HEK293 (cell line): ENCODE measurements around the gene F10.

ENCODE experiments used
- CTCF ChIA-PET: fragments of 350-600 bp; formaldehyde crosslinking; extraction: SDS; loops from one replicate; lab custom pipeline; 2021; ENCODE audit warnings: antibody characterized with exemption; lab: Yijun Ruan, JAX
- POLR2A ChIA-PET: fragments of 300-600 bp; formaldehyde crosslinking; extraction: SDS; loops from one replicate; lab custom pipeline; 2020; ENCODE audit warnings: antibody characterized with exemption, inconsistent platforms; lab: Yijun Ruan, JAX
- H3K27ac ChIP-seq: fragments of 200-500 bp; sonication (Bioruptor generic); 2 replicates; pipeline ENCODE4 v1.5.1; 2014; ENCODE audit warnings: low read depth, low read length, control low read depth, inconsistent platforms; ENCODE audit errors: extremely low read depth
- H3K36me3 ChIP-seq, 2 experiments: fragments of 200-500 bp in 1 of 2; sonication (Bioruptor generic) in 1 of 2; 1 replicate in 1 of 2; 2 replicates in 1 of 2; pipeline ENCODE4 v1.5.1; 2014 to 2017; ENCODE audit warnings: inconsistent platforms in 2 of 2, low read length in 2 of 2; ENCODE audit not compliant: control insufficient read depth in 2 of 2, insufficient read depth in 1 of 2
- H3K4me1 ChIP-seq: fragments of 200-500 bp; sonication (Bioruptor generic); 2 replicates; pipeline ENCODE4 v1.5.1; 2014; ENCODE audit warnings: mild to moderate bottlenecking, low read length, inconsistent platforms; ENCODE audit not compliant: control insufficient read depth, insufficient read depth
- H3K4me3 ChIP-seq: 2 replicates; pipeline ENCODE4 v1.5.1; 2011; ENCODE audit warnings: low read depth, mild to moderate bottlenecking, control low read depth, low read length, moderate library complexity
- H3K9me3 ChIP-seq: fragments of 200-500 bp; sonication (Bioruptor generic); 2 replicates; pipeline ENCODE4 v1.5.1; 2014; ENCODE audit warnings: low read depth, low read length, inconsistent platforms; ENCODE audit not compliant: control insufficient read depth, insufficient read depth
- GLI2 ChIP-seq: fragments of 450-650 bp; formaldehyde crosslinking; IDR thresholded peaks from 2 replicates; pipeline ENCODE4; 2017; ENCODE audit warnings: missing biosample characterization, missing genetic modification characterization, low read depth, borderline replicate concordance
- GLIS2 ChIP-seq: fragments of 450-650 bp; formaldehyde crosslinking; IDR thresholded peaks from 2 replicates; pipeline ENCODE4 v1.5.1; 2016; ENCODE audit warnings: missing biosample characterization, missing genetic modification characterization
- KLF10 ChIP-seq: fragments of 450-650 bp; IDR thresholded peaks from 2 replicates; pipeline ENCODE4 v1.5.1; 2018; ENCODE audit warnings: missing biosample characterization, mild to moderate bottlenecking, missing genetic modification characterization
- MZF1 ChIP-seq: fragments of 450-650 bp; formaldehyde crosslinking; IDR thresholded peaks from 2 replicates; pipeline ENCODE4 v1.5.1; 2017; ENCODE audit warnings: missing biosample characterization, missing genetic modification characterization, borderline replicate concordance
- SALL2 ChIP-seq: fragments of 450-650 bp; formaldehyde crosslinking; IDR thresholded peaks from 2 replicates; pipeline ENCODE4 v1.5.0; 2017; ENCODE audit warnings: missing biosample characterization, mild to moderate bottlenecking, missing genetic modification characterization, borderline replicate concordance
- TRIM28 ChIP-seq: IDR thresholded peaks from 2 replicates; pipeline ENCODE4 v1.6.1; 2011; ENCODE audit warnings: low read length, control low read depth, borderline replicate concordance
- WT1 ChIP-seq: fragments of 450-650 bp; formaldehyde crosslinking; IDR thresholded peaks from 2 replicates; pipeline ENCODE4 v1.5.1; 2016; ENCODE audit warnings: missing biosample characterization, missing genetic modification characterization
- ZBTB1 ChIP-seq: fragments of 450-650 bp; formaldehyde crosslinking; IDR thresholded peaks from 2 replicates; pipeline ENCODE4 v1.5.1; 2016; ENCODE audit warnings: missing biosample characterization, missing genetic modification characterization
- ZBTB17 ChIP-seq: fragments of 450-650 bp; formaldehyde crosslinking; IDR thresholded peaks from 2 replicates; pipeline ENCODE4 v1.5.1; 2016; ENCODE audit warnings: missing biosample characterization, missing genetic modification characterization
- ZBTB20 ChIP-seq: fragments of 450-650 bp; formaldehyde crosslinking; IDR thresholded peaks from 2 replicates; pipeline ENCODE4 v1.5.1; 2016; ENCODE audit warnings: missing biosample characterization, missing genetic modification characterization
- ZBTB48 ChIP-seq: fragments of 450-650 bp; formaldehyde crosslinking; IDR thresholded peaks from 2 replicates; pipeline ENCODE4 v1.5.1; 2016; ENCODE audit warnings: missing biosample characterization, missing genetic modification characterization
- ZBTB8A ChIP-seq: fragments of 450-650 bp; formaldehyde crosslinking; IDR thresholded peaks from 2 replicates; pipeline ENCODE4 v1.5.1; 2016; ENCODE audit warnings: missing biosample characterization, missing genetic modification characterization
- ZFHX2 ChIP-seq: fragments of 450-650 bp; formaldehyde crosslinking; conservative IDR thresholded peaks from 2 replicates; pipeline ENCODE4 v1.5.1; 2016; ENCODE audit warnings: missing biosample characterization, missing genetic modification characterization
- ZNF10 ChIP-seq: fragments of 450-650 bp; formaldehyde crosslinking; IDR thresholded peaks from 2 replicates; pipeline ENCODE4 v1.5.1; 2017; ENCODE audit warnings: missing biosample characterization, missing genetic modification characterization
- ZNF175 ChIP-seq: fragments of 450-650 bp; formaldehyde crosslinking; IDR thresholded peaks from 2 replicates; pipeline ENCODE4 v1.5.1; 2016; ENCODE audit warnings: missing biosample characterization, missing genetic modification characterization
- ZNF248 ChIP-seq: fragments of 450-650 bp; formaldehyde crosslinking; IDR thresholded peaks from 2 replicates; pipeline ENCODE4 v1.5.1; 2017; ENCODE audit warnings: missing biosample characterization, missing genetic modification characterization
- ZNF266 ChIP-seq: fragments of 450-650 bp; formaldehyde crosslinking; IDR thresholded peaks from 2 replicates; pipeline ENCODE4 v1.5.1; 2016; ENCODE audit warnings: missing biosample characterization, missing genetic modification characterization, low read depth
- ZNF311 ChIP-seq: fragments of 450-650 bp; formaldehyde crosslinking; IDR thresholded peaks from 2 replicates; pipeline ENCODE4 v1.5.1; 2017; ENCODE audit warnings: missing biosample characterization, missing genetic modification characterization, borderline replicate concordance
- ZNF404 ChIP-seq: fragments of 450-650 bp; formaldehyde crosslinking; IDR thresholded peaks from 2 replicates; pipeline ENCODE4 v1.5.1; 2017; ENCODE audit warnings: missing biosample characterization, missing genetic modification characterization
- ZNF416 ChIP-seq: fragments of 450-650 bp; formaldehyde crosslinking; IDR thresholded peaks from 2 replicates; pipeline ENCODE4 v1.5.1; 2016; ENCODE audit warnings: missing biosample characterization, missing genetic modification characterization
- ZNF433 ChIP-seq: fragments of 450-650 bp; formaldehyde crosslinking; IDR thresholded peaks from 2 replicates; pipeline ENCODE4 v1.5.1; 2016; ENCODE audit warnings: missing biosample characterization, missing genetic modification characterization, low read depth
- ZNF510 ChIP-seq: fragments of 450-650 bp; formaldehyde crosslinking; IDR thresholded peaks from 2 replicates; pipeline ENCODE4 v1.5.1; 2018; ENCODE audit warnings: mild to moderate bottlenecking, missing genetic modification characterization, missing biosample characterization; ENCODE audit not compliant: insufficient replicate concordance
- ZNF571 ChIP-seq: fragments of 450-650 bp; formaldehyde crosslinking; IDR thresholded peaks from 2 replicates; pipeline ENCODE4 v1.5.0; 2017; ENCODE audit warnings: missing biosample characterization, missing genetic modification characterization
- ZNF580 ChIP-seq: fragments of 450-650 bp; formaldehyde crosslinking; IDR thresholded peaks from 2 replicates; pipeline ENCODE4 v1.5.1; 2016; ENCODE audit warnings: missing biosample characterization, missing genetic modification characterization
- ZNF677 ChIP-seq: fragments of 450-650 bp; IDR thresholded peaks from 2 replicates; pipeline ENCODE4 v1.5.0; 2018; ENCODE audit warnings: missing biosample characterization, mild to moderate bottlenecking, missing genetic modification characterization, moderate library complexity
- ZXDB ChIP-seq: fragments of 450-650 bp; formaldehyde crosslinking; IDR thresholded peaks from 2 replicates; pipeline ENCODE4 v1.5.1; 2016; ENCODE audit warnings: missing biosample characterization, missing genetic modification characterization
- TF ChIP-seq, protein P1 (sequence below): fragments of 450-650 bp; formaldehyde crosslinking; IDR thresholded peaks from 2 replicates; pipeline ENCODE4 v1.5.1; 2016; ENCODE audit warnings: missing biosample characterization, missing genetic modification characterization, borderline replicate concordance
- TF ChIP-seq, protein P2 (sequence below): fragments of 450-650 bp; formaldehyde crosslinking; IDR thresholded peaks from 2 replicates; pipeline ENCODE4 v1.5.1; 2016; ENCODE audit warnings: missing biosample characterization, missing genetic modification characterization
- TF ChIP-seq, protein P3 (sequence below): fragments of 450-650 bp; formaldehyde crosslinking; IDR thresholded peaks from 2 replicates; pipeline ENCODE4 v1.5.1; 2017; ENCODE audit warnings: missing biosample characterization, missing genetic modification characterization

F10 gene

DNA sequence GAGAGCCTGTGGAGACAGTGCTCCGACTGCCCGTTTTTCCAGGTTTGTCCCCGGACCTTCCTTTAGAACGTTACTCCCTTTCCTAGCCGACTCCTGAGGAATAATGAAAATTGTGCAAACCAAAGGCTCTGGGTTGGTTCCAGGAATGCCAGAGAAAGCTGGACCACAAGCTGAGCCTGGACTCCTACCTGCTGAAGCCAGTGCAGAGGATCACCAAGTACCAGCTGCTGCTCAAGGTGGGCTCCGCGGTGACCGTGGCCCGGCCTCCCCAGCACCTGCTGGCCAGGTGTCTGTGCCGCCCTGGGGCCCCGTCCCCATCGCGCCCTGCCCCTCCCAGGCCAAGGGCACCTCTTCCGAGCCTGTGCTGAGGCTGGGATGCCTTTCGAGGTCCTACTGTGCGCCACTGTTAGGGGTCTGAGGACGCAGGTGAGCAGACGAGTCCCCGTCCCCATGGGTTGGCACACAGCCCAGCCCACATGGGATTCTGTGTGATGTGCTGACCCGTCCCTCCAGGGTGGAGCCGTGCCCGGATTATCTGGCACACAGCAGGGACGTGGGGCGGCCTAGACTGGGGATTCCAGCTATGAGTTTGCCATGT lies 37.6 kb upstream of the F10 start:
- no peaks in the 10 kb centered on the region for H3K9me3 ChIP-seq
- TF ChIP-seq ZBTB17 (tag by site-specific recombination) (no peak), ZNF510 (tag by site-specific recombination) (no peak), ZNF10 (tag by site-specific recombination) (no peak), ZNF175 (no peak), ZNF266 (tag by site-specific recombination) (no peak), ZNF571 (tag by site-specific recombination) (no peak), ZNF416 (tag by site-specific recombination) (no peak), GLIS2 (tag by site-specific recombination) (no peak), MZF1 (tag by site-specific recombination) (no peak), ZNF580 (tag by site-specific recombination) (no peak), ZBTB48 (tag by site-specific recombination) (no peak), SALL2 (tag by site-specific recombination) (no peak), TRIM28 (no peak), ZBTB1 (tag by site-specific recombination) (no peak), ZFHX2 (tag by site-specific recombination) (no peak), ZNF677 (tag by site-specific recombination) (no peak), ZNF248 (no peak), GLI2 (tag by site-specific recombination) (no peak), ZXDB (no peak)
- TF ChIP-seq, protein P1, sequence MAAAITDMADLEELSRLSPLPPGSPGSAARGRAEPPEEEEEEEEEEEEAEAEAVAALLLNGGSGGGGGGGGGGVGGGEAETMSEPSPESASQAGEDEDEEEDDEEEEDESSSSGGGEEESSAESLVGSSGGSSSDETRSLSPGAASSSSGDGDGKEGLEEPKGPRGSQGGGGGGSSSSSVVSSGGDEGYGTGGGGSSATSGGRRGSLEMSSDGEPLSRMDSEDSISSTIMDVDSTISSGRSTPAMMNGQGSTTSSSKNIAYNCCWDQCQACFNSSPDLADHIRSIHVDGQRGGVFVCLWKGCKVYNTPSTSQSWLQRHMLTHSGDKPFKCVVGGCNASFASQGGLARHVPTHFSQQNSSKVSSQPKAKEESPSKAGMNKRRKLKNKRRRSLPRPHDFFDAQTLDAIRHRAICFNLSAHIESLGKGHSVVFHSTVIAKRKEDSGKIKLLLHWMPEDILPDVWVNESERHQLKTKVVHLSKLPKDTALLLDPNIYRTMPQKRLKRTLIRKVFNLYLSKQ (tag by site-specific recombination), result no peak
- no peak overlapping the region for H3K27ac ChIP-seq
- H3K36me3 ChIP-seq, result peaks cover 0 to 15% of the 10 kb centered on the region in 2 experiments; a peak in 1 of 3 replicates
- CTCF ChIA-PET, result interaction anchor here (0.7 to 1.2 kb wide), 2 partner anchors 10 to 14 kb away, joined by 4 to 5 read pairs; no protein-coding TSS in a partner anchor
- H3K4me1 ChIP-seq, result no peaks in the 10 kb centered on the region; the same call in 1 of the 2 replicates
- H3K4me3 ChIP-seq, result no peak overlapping the region
- POLR2A ChIA-PET, result no interaction called here

- Histone ChIP-seq H3K4me3 (no peak overlapping the region), H3K27ac (no peak overlapping the region), H3K36me3 (peaks cover 0 to 15% of the 10 kb centered on the region in 2 experiments; a peak in 1 of 3 replicates), H3K4me1 (no peaks in the 10 kb centered on the region; the same call in 1 of the 2 replicates), H3K9me3 (no peaks in the 10 kb centered on the region)
- ChIA-PET POLR2A (no interaction called here), CTCF (interaction anchor here (1.2 kb wide), 1 partner anchor 8 kb away, joined by 5 read pairs; no protein-coding TSS in a partner anchor)
- no peak for TF ChIP-seq KLF10 (tag by site-specific recombination)
- TF ChIP-seq, protein P1 (tag by site-specific recombination), result no peak
- TF ChIP-seq WT1, result no peak
- no peak for TF ChIP-seq ZNF404 (tag by site-specific recombination)
- TF ChIP-seq ZNF433 (tag by site-specific recombination), result no peak
- no peak for TF ChIP-seq ZBTB20 (tag by site-specific recombination)
- no peak for TF ChIP-seq ZBTB8A (tag by site-specific recombination)
- no peak for TF ChIP-seq ZNF311 (tag by site-specific recombination)
- TF ChIP-seq, protein P2, sequence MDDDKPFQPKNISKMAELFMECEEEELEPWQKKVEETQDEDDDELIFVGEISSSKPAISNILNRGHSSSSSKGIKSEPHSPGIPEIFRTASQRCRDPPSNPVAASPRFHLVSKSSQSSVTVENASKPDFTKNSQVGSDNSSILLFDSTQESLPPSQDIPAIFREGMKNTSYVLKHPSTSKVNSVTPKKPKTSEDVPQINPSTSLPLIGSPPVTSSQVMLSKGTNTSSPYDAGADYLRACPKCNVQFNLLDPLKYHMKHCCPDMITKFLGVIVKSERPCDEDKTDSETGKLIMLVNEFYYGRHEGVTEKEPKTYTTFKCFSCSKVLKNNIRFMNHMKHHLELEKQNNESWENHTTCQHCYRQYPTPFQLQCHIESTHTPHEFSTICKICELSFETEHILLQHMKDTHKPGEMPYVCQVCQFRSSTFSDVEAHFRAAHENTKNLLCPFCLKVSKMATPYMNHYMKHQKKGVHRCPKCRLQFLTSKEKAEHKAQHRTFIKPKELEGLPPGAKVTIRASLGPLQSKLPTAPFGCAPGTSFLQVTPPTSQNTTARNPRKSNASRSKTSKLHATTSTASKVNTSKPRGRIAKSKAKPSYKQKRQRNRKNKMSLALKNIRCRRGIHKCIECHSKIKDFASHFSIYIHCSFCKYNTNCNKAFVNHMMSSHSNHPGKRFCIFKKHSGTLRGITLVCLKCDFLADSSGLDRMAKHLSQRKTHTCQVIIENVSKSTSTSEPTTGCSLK, result no peak
- TF ChIP-seq, protein P3, sequence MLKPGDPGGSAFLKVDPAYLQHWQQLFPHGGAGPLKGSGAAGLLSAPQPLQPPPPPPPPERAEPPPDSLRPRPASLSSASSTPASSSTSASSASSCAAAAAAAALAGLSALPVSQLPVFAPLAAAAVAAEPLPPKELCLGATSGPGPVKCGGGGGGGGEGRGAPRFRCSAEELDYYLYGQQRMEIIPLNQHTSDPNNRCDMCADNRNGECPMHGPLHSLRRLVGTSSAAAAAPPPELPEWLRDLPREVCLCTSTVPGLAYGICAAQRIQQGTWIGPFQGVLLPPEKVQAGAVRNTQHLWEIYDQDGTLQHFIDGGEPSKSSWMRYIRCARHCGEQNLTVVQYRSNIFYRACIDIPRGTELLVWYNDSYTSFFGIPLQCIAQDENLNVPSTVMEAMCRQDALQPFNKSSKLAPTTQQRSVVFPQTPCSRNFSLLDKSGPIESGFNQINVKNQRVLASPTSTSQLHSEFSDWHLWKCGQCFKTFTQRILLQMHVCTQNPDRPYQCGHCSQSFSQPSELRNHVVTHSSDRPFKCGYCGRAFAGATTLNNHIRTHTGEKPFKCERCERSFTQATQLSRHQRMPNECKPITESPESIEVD (tag by site-specific recombination), result no peak
Measured at GRCh38 chr13:113086031-113086750, 36.4 kb upstream of the F10 start.
